ENCODE results near the gene SLC16A10.
A peak's percentile ranks its signal among the peaks of the same experiment; 100 is the strongest.
"Not testable (repeated sequence)": the region's sequence is repeated elsewhere in the genome, so short reads cannot be mapped to it uniquely, and the experiment has no call there.

SLC16A10 gene

DNA sequence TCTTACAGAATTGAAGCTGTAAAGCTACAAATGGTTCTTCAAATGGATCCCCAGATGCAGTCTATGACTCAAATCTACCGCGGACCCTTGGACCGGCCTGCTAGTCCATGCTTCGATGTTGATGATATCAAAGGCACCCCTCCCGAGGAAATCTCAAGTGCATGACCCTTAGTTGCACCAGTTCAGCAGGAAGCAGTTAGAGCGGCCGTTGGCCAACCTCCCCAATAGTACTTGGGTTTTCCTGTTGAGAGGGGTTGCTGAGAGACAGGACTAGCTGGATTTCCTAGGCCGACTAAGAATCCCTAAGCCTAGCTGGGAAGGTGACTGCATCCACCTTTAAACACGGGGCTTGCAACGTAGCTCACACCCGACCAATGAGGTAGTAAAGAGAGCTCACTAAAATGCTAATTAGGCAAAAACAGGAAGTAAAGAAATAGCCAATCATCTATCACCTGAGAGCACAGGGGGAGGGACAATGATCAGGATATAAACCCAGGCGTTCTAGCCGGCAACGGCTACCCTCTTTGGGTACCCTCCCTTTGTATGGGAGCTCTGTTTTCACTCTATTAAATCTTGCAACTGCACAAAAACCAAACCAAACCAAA is 50.3 kb downstream of the SLC16A10 start:
- H3K4me1 Mint-ChIP-seq; H3K4me3 Mint-ChIP-seq; H3K9me3 Mint-ChIP-seq; DNase-seq (ENCODE audit: low spot score in 2 of 2); ATAC-seq; H3K27ac Mint-ChIP-seq; H3K36me3 Mint-ChIP-seq: not testable (repeated sequence)

DNA sequence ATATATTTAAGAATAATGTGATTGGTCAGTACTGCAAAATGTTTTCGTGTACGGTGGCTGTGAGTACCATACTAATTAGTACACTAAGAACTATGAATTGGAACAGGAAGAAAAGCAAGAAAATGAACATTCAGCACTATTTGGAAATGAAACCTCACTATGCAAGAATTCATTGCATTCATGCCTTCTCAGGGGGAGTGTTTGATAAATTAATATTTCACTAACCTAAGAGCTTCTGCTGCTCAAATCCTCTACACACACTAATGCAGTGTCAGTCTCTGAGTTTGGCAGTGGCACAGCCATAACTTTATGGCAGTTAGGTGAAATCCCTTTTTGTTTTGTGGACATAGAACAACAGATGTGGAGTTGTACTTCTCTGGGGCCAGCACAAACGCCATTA is 60.1 kb downstream of the SLC16A10 start:
- Mint-ChIP-seq H3K4me3 (no peak overlapping the region), H3K4me1 (no peaks in the 10 kb centered on the region), H3K36me3 (no peaks in the 10 kb centered on the region), H3K9me3 (no peaks in the 10 kb centered on the region), H3K27ac (no peak overlapping the region)
- ATAC-seq (no peak), DNase-seq (ENCODE audit: low spot score in 2 of 2) (no peak)

DNA sequence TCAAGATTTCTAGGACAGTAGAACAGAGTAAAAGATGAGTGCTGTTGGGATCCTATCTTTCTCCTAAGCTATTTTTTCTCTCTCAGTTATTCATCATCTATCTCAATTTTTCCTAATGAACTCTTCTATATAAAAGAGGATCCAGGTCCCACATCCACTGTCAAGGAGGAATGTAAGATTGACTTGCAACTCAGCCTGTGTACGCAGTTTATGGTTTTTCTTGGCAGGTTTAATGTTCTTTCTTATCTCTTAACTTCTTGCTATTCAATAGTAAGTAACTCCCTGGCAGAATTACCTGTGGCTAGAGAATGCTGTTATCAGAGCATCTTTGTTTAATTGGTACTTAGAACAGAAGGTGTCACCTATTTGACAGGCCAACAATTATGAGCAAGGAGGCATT is 60.8 kb downstream of the SLC16A10 start:
- Mint-ChIP-seq H3K4me3 (no peak overlapping the region), H3K4me1 (no peaks in the 10 kb centered on the region), H3K9me3 (no peaks in the 10 kb centered on the region), H3K27ac (no peak overlapping the region), H3K36me3 (no peaks in the 10 kb centered on the region)
- ATAC-seq: no peak
- no peak for DNase-seq (ENCODE audit: low spot score in 2 of 2)

DNA sequence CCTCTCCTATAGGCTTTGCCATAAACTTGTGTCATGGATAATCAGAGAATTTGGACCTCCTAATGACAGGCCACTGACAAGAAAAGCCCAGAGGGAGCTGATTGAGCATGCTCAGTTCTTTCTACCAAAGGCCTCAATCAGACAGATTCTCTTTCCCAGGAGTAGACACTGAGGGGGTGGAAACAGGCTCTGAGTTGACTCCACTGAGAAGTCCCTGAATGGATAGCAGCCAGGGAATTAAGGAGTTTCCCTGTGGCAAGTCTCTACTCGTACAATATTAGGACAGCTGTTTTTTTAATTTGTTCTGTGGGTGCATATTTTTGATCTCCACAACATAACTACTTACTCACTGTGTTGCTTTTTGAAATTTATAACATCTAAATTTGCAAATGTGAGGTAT is 63.3 kb downstream of the SLC16A10 start:
- Mint-ChIP-seq H3K4me3 (no peak overlapping the region), H3K36me3 (no peaks in the 10 kb centered on the region), H3K9me3 (no peaks in the 10 kb centered on the region), H3K27ac (no peak overlapping the region), H3K4me1 (no peaks in the 10 kb centered on the region)
- DNase-seq (ENCODE audit: low spot score in 2 of 2): no peak
- ATAC-seq: no peak

DNA sequence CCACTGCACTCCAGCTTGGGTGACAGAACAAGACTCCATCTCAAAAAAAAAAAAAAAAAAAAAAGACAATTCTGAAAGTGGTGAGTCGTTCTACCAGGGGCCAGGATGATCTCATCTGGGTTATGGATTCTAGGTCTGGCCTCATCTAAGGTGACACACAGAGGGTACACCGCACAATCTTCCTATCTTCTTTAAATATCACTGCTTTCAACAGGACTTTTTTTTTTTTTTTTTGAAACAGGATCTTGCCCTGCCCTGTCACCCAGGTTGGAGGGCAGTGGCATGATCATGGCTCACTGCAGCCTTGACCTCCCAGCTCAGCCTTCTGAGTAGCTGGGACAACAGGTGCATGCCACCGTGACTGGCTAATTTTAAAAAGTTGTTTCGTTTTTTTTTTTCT is 67.7 kb downstream of the SLC16A10 start:
- ATAC-seq (peak; percentile 95), DNase-seq (ENCODE audit: low spot score in 2 of 2) (no peak)
- Mint-ChIP-seq H3K27ac (no peak overlapping the region), H3K4me1 (peaks cover 7% of the 10 kb centered on the region), H3K9me3 (no peaks in the 10 kb centered on the region), H3K36me3 (peaks cover 8% of the 10 kb centered on the region), H3K4me3 (no peak overlapping the region)

DNA sequence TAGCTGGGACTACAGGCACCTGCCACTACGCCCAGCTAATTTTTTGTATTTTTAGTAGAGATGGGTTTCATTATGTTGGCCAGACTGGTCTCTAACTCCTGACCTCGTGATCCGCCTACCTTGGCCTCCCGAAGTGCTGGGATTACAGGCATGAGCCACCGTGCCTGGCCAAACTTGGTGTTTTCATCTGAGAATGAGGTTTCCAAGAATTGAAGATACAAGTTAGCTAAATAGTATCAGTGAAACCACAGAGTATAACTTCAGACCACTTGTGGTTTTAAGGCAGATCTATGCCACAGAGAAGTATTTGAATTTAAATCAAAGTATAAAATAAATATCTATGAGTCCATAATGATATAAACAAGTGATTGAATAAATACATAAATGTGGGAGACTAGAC is 70.1 kb downstream of the SLC16A10 start:
- peaks cover 14% of the 10 kb centered on the region for H3K4me1 Mint-ChIP-seq

DNA sequence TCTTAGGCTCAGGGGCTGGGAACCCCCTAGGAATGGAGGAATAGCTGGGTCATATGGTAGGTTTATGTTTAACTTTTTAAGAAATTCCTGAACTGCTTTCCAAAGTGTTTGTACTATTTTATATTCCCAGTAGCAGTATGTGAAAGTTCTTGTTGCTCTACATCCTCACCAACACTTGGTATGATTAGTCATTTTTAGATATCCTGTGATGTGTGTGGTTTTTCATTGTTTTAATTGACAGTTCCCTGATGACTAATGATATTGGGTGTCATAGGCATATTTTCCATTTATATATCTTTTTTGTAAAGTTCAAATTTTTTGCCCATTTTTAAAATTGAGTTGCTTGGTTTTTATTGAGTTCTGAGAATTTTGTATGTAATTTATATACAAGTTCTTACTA is 72.3 kb downstream of the SLC16A10 start:
- Mint-ChIP-seq H3K27ac (no peak overlapping the region), H3K4me3 (no peak overlapping the region), H3K9me3 (peaks cover 3% of the 10 kb centered on the region), H3K4me1 (peaks cover 14% of the 10 kb centered on the region), H3K36me3 (peaks cover 12% of the 10 kb centered on the region)
- DNase-seq (ENCODE audit: low spot score in 2 of 2) (no peak), ATAC-seq (peak; percentile 81)

More for the DNA sequence above, 70.1 kb downstream of the SLC16A10 start:
- Mint-ChIP-seq H3K9me3 (peaks cover 3% of the 10 kb centered on the region), H3K4me3 (no peak overlapping the region), H3K36me3 (peaks cover 12% of the 10 kb centered on the region), H3K27ac (no peak overlapping the region)
- DNase-seq (ENCODE audit: low spot score in 2 of 2) (no peak), ATAC-seq (peak; percentile 57)

DNA sequence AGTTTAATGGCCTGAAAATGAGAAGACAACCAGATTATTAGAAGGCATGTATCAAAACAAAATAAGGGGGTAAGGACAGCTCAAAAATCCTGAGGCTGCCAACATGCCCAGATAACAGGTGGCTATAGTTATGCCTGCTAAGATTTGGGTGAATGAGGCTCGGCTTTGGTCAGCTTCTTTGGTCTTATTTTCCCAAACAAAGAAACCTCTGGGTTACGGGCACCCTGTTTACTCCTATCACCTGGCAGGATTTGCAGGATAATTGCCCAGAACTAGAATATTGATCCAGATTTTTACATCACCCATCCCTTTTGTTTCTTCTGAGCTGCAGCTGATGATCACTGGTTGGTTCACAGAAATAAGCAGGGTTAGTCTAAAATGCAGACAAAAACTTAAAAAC is 74.3 kb downstream of the SLC16A10 start:
- ATAC-seq: no peak
- H3K36me3 Mint-ChIP-seq: peaks cover 12% of the 10 kb centered on the region
- H3K9me3 Mint-ChIP-seq: peaks cover 3% of the 10 kb centered on the region
- no peak overlapping the region for H3K4me3 Mint-ChIP-seq
- DNase-seq (ENCODE audit: low spot score in 2 of 2): no peak
- H3K27ac Mint-ChIP-seq: no peak overlapping the region
- H3K4me1 Mint-ChIP-seq: peaks cover 14% of the 10 kb centered on the region

DNA sequence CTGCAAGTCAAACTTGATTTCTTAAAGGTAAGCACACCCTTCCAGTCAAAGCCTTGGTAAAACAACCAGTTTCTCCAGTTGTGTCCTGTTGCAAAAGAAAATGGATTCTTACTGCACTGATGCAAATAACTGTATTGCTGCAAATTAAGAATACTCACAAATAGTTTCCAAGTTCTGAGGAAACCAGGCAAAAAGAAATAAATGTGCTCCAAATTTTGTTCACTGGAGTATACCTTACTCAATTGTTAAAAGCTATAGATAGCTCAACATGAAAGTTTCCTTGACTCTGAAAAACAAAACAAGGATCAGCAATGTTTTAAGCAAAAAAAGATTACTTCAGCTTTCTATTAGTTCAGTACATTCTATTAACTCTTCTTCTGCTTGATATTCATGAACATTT is 75.2 kb downstream of the SLC16A10 start:
- Mint-ChIP-seq H3K36me3 (peaks cover 12% of the 10 kb centered on the region), H3K9me3 (peaks cover 3% of the 10 kb centered on the region), H3K27ac (no peak overlapping the region)

DNA sequence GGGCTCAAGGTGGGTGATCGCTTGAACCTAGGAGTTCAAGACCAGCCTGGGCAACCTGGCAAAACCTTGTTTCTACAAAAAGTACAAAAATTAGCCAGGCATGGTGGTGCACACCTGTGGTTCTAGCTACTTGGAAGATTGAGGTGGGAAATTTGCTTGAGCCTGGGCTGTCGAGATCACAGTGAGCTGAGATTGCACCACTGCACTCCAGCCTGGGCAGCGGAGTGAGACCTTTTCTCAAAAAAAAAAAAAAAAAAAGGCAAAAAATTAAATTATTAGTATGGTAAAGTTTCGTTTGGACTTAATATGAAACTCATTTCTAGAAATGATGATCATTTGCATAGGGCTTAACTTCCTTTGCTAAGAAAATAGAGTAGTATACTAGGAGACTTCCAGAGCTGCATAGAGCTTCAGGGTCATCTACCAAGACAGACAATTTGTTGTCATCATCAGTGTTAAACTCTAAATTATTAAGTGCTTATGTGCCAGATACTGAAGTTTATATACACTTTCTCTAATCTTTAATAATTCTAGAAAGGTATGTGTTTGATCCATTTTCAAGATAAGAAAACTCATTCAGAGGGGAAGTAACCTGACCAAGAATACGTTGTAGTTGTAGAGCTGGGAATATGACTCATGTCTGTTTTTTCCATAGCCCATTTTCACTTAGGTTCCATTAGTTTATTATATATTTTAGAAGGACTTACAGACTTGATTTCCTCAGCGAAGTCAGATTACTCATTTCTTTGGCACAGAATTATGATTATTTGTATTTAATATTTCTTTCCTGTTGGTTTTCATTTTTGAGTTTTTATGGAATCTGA is 84.5 kb downstream of the SLC16A10 start:
- no peak for DNase-seq (ENCODE audit: low spot score in 2 of 2)
- Mint-ChIP-seq H3K27ac (no peak overlapping the region), H3K9me3 (no peaks in the 10 kb centered on the region), H3K36me3 (no peaks in the 10 kb centered on the region), H3K4me1 (no peaks in the 10 kb centered on the region), H3K4me3 (no peak overlapping the region)
- ATAC-seq: no peak

More for the DNA sequence above, 75.2 kb downstream of the SLC16A10 start:
- peaks cover 14% of the 10 kb centered on the region for H3K4me1 Mint-ChIP-seq
- no peak overlapping the region for H3K4me3 Mint-ChIP-seq
- ATAC-seq (no peak), DNase-seq (ENCODE audit: low spot score in 2 of 2) (no peak)

DNA sequence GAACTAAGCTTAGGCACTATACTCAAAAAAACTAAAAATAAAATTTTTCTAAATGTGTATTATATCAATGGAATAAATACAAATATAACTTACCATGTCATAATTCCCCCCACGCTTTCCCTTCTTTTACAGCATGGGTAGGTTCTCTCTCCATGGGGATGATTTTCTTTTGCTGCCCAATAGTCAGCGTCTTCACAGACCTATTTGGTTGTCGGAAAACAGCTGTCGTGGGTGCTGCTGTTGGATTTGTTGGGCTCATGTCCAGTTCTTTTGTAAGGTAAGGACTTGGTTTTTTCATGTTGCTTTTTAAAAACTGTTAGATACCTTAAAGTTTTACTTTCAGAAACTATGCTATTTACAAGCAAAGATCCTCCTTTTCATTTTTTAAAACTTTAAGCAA is 85.3 kb downstream of the SLC16A10 start:
- Mint-ChIP-seq H3K4me3 (no peak overlapping the region), H3K36me3 (no peaks in the 10 kb centered on the region), H3K9me3 (no peaks in the 10 kb centered on the region), H3K4me1 (no peaks in the 10 kb centered on the region), H3K27ac (no peak overlapping the region)
- DNase-seq (ENCODE audit: low spot score in 2 of 2) (no peak), ATAC-seq (no peak)

DNA sequence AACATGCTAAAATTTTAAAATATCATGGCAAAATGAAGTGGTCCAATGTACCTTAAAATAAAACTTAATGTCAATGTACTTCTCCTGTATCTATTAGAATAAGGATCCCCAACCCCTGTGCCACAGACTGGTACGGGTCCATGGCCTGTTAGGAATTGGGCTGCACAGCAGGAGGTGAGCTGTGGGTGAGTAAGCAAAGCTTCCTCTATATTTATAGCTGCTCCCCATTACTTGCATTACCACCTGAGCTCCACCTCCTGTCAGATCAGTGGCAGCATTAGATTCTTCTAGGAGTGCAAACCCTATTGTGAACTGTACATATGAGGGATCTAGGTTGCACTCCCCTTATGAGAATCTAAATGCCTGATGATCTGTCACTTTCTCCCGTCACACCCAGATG is 86.0 kb downstream of the SLC16A10 start:
- ATAC-seq: no peak
- H3K9me3 Mint-ChIP-seq: no peaks in the 10 kb centered on the region

DNA sequence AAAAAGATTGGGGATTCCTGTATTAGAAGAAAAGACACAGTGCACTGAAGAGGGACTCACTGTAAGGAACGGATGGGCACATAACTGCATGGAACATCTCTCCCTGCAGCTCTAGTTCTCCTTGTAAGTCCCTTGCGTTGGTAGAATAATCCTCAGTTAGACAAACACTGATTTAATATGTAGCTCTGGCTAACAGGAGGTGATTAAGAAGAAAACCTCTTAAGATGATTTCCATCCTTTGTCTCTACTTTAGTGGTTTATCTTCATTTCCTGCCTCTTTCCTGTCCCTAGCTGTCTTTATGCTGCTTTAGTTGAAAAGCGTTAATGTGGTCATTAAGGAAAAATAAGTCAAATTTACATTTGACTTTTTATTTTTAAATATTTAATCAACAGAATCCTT is 86.6 kb downstream of the SLC16A10 start:
- Mint-ChIP-seq H3K36me3 (no peaks in the 10 kb centered on the region), H3K9me3 (no peaks in the 10 kb centered on the region), H3K4me3 (no peak overlapping the region), H3K27ac (no peak overlapping the region), H3K4me1 (no peaks in the 10 kb centered on the region)
- DNase-seq (ENCODE audit: low spot score in 2 of 2) (no peak), ATAC-seq (peak; percentile 40)

More for the DNA sequence above, 86.0 kb downstream of the SLC16A10 start:
- H3K36me3 Mint-ChIP-seq: no peaks in the 10 kb centered on the region
- no peaks in the 10 kb centered on the region for H3K4me1 Mint-ChIP-seq
- no peak for DNase-seq (ENCODE audit: low spot score in 2 of 2)
- no peak overlapping the region for H3K27ac Mint-ChIP-seq
- no peak overlapping the region for H3K4me3 Mint-ChIP-seq

DNA sequence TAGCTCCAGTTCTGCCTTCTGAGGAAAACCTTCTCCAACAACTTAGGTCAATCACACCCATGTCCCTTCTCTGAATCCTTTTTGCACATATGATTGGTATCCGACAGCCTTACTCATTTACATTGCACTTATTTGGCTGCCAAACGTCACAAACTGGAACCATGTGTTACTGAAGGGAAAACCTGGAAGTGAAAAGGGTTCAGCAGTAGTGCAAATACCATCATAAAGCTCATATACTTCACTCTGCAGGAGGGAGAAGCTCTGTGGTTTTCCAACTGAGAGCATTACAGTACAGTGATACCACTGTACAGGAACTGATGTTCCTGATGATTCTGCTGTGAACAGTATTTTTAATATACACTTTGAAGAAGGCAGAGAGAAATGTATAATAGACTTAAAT is 87.8 kb downstream of the SLC16A10 start:
- no peak for DNase-seq (ENCODE audit: low spot score in 2 of 2)
- H3K4me1 Mint-ChIP-seq: no peaks in the 10 kb centered on the region
- no peaks in the 10 kb centered on the region for H3K9me3 Mint-ChIP-seq
- H3K36me3 Mint-ChIP-seq: no peaks in the 10 kb centered on the region
- no peak overlapping the region for H3K27ac Mint-ChIP-seq
- H3K4me3 Mint-ChIP-seq: no peak overlapping the region
- no peak for ATAC-seq

DNA sequence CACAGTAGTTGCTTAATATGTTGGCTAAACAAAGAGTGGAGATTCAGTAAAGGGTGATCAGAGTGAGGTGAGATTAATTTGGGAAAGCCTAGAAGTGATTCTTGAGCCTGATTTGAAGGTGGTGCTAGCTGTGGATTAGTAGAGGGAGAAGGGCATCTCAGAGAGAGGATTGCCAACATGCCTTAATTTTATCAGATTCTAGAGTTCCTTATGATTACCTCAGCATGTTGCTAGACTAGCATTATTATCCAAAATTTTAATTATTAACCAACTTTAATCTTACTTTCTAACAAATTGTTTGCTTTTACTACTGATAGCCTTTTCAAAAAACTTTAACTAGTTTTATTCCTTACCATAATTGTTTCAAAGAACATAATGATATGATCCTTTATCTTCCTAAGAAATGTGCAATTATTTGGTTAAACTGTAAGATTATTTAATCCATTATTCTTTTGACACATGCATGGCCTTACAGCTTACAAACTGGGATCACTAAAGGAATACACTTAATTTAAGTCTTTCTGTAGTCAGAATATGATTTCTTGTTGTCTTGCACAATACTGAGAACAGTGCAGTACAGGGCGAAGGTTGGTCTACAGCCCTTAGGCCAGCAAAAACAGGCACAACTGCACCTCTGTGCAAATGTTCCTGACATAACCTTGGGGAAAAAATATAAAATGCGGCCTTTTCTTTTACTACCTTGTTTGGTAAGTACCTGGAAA is 88.9 kb downstream of the SLC16A10 start:
- H3K4me1 Mint-ChIP-seq: no peaks in the 10 kb centered on the region
- no peak overlapping the region for H3K4me3 Mint-ChIP-seq
- ATAC-seq: no peak
- no peaks in the 10 kb centered on the region for H3K36me3 Mint-ChIP-seq
- no peak overlapping the region for H3K27ac Mint-ChIP-seq
- no peaks in the 10 kb centered on the region for H3K9me3 Mint-ChIP-seq
- no peak for DNase-seq (ENCODE audit: low spot score in 2 of 2)

DNA sequence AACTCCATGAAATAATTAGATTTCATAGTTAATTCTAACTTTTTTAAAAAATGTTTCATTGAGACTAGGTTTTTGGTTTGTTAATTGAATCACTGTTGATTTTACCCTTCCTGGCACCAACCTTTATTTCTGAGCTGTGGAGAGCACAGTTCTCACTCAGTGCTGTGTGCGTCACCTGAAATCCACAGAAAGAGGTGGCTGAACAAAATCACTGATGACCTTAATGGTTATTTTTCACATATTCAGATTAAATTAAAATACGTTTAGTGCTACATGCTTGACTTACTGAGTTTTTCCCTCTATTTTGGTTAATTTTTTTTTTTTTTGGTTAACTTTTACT is 89.4 kb downstream of the SLC16A10 start:
- no peak overlapping the region for H3K27ac Mint-ChIP-seq
- H3K36me3 Mint-ChIP-seq: no peaks in the 10 kb centered on the region
- H3K4me1 Mint-ChIP-seq: no peaks in the 10 kb centered on the region
- H3K4me3 Mint-ChIP-seq: no peak overlapping the region
- DNase-seq (ENCODE audit: low spot score in 2 of 2) (no peak), ATAC-seq (no peak)
- no peaks in the 10 kb centered on the region for H3K9me3 Mint-ChIP-seq

Data from stimulated activated effector memory CD8-positive, alpha-beta T cell treated with anti-CD3 and anti-CD28 coated beads, Interleukin-12 subunit alpha, Interleukin-12 subunit beta, amount 100 ng/mL, for 72 hours (primary cell).